H1 (cell line): ENCODE measurements around the gene RASEF. TPM values are rescaled to one million over a fixed set of nuclear protein-coding genes. Genes with fewer than 3 reads are reported as not detected.

Experiments
- CTCF ChIA-PET: fragments of 300-600 bp; sonication (Branson Sonifier 250); formaldehyde crosslinking; loops from one replicate; lab custom pipeline; 2021; ENCODE audit not compliant: partially characterized antibody; lab: Charles Lee
- POLR2A ChIA-PET: fragments of 300-600 bp; sonication (Branson Sonifier 250); formaldehyde crosslinking; loops from one replicate; lab custom pipeline; 2021; ENCODE audit warnings: inconsistent platforms; ENCODE audit not compliant: partially characterized antibody; lab: Charles Lee
- DNase-seq, 2 experiments: peaks; one replicate each; pipeline versions ENCODE4 v3.0.0 to v3.0.0-alpha.2; 2010 to 2022; ENCODE audit warnings: low spot score in 2 of 2, low read depth in 1 of 2, mixed read lengths in 1 of 2
- FAIRE-seq: peaks from 2 replicates; lab custom pipeline; 2011; peaks lifted over from hg19 to GRCh38; lab: Jason Lieb, UNC
- H2AFZ ChIP-seq: 2 replicates; pipeline ENCODE4 v1.8.1; 2012; ENCODE audit warnings: low read length, inconsistent platforms
- H2AK5ac ChIP-seq: 2 replicates; pipeline ENCODE4 v1.6.1; 2013; ENCODE audit warnings: low read depth, low read length
- H2BK120ac ChIP-seq: replicated peaks from 2 replicates; pipeline ENCODE3; 2013; ENCODE audit warnings: low read depth, low read length, inconsistent platforms
- H2BK12ac ChIP-seq: 2 replicates; pipeline ENCODE4 v1.6.1; 2013; ENCODE audit warnings: low read depth, low read length
- H2BK15ac ChIP-seq: 2 replicates; pipeline ENCODE4 v1.6.1; 2013; ENCODE audit warnings: low read length
- H2BK20ac ChIP-seq: 2 replicates; pipeline ENCODE4 v1.6.1; 2013; ENCODE audit warnings: low read length
- H2BK5ac ChIP-seq: 2 replicates; pipeline ENCODE4 v1.6.1; 2013; ENCODE audit warnings: low read depth, low read length
- H3K14ac ChIP-seq: 2 replicates; pipeline ENCODE4 v1.6.1; 2013; ENCODE audit warnings: inconsistent platforms; ENCODE audit not compliant: insufficient read length
- H3K18ac ChIP-seq: 2 replicates; pipeline ENCODE4 v1.6.1; 2013; ENCODE audit warnings: low read length; ENCODE audit errors: extremely low read depth
- H3K23ac ChIP-seq: 2 replicates; pipeline ENCODE4 v1.6.1; 2013; ENCODE audit warnings: inconsistent platforms; ENCODE audit not compliant: insufficient read length
- H3K23me2 ChIP-seq: 2 replicates; pipeline ENCODE4 v1.6.1; 2013; ENCODE audit warnings: low read depth, low read length
- H3K27ac ChIP-seq: 2 replicates; pipeline ENCODE4 v1.6.1; 2011; ENCODE audit warnings: low read depth, low read length, inconsistent platforms
- H3K27me3 ChIP-seq, 4 experiments: replicated peaks in 1 of 4; 1 replicate in 1 of 4; 2 replicates in 3 of 4; pipeline versions ENCODE4 v1.6.1 to v1.8.1; 2011 to 2013; ENCODE audit warnings: low read length in 3 of 4, mild to moderate bottlenecking in 3 of 4, inconsistent platforms in 2 of 4, mixed read lengths in 2 of 4, moderate library complexity in 1 of 4; ENCODE audit not compliant: control insufficient read depth in 3 of 4, insufficient read depth in 3 of 4; ENCODE audit errors: extremely low read depth in 1 of 4
- H3K36me3 ChIP-seq, 4 experiments: 2 replicates each; pipeline versions ENCODE4 v1.6.1 to v1.8.1; 2011 to 2013; ENCODE audit warnings: mild to moderate bottlenecking in 4 of 4, low read length in 3 of 4, moderate library complexity in 2 of 4, control low read depth in 1 of 4, inconsistent platforms in 1 of 4; ENCODE audit not compliant: insufficient read depth in 4 of 4, control insufficient read depth in 2 of 4
- H3K4ac ChIP-seq: replicated peaks from 2 replicates; pipeline ENCODE3; 2013; ENCODE audit warnings: low read length, low read depth, mixed read lengths, inconsistent platforms; ENCODE audit not compliant: insufficient read length
- H3K4me1 ChIP-seq, 4 experiments: replicated peaks in 1 of 4; 1 replicate in 1 of 4; 2 replicates in 3 of 4; pipeline versions ENCODE4 v1.6.1 to v1.8.1; 2011 to 2013; ENCODE audit warnings: low read length in 3 of 4, inconsistent platforms in 2 of 4, mixed read lengths in 1 of 4; ENCODE audit not compliant: insufficient read depth in 4 of 4, control insufficient read depth in 3 of 4
- H3K4me2 ChIP-seq, 2 experiments: 2 replicates each; pipeline versions ENCODE4 v1.6.1 to v1.8.1; 2011 to 2013; ENCODE audit warnings: low read depth in 2 of 2, low read length in 2 of 2, control low read depth in 1 of 2, inconsistent platforms in 1 of 2, mild to moderate bottlenecking in 1 of 2; ENCODE audit not compliant: insufficient read depth in 1 of 2
- H3K4me3 ChIP-seq, 4 experiments: fragments of 200-600, 300-600 bp in 1 of 4; sonication (generic), shearing (Covaris generic), sonication (Bioruptor Twin) in 1 of 4; 2 replicates each; pipeline versions ENCODE4 v1.5.1 to v1.8.1; 2011 to 2016; ENCODE audit warnings: low read length in 4 of 4, low read depth in 3 of 4, control low read depth in 2 of 4, inconsistent platforms in 2 of 4, mild to moderate bottlenecking in 2 of 4, mixed read lengths in 1 of 4, moderate library complexity in 1 of 4; ENCODE audit not compliant: insufficient read depth in 2 of 4; ENCODE audit errors: extremely low read depth in 1 of 4
- H3K56ac ChIP-seq: replicated peaks from 2 replicates; pipeline ENCODE3; 2013; ENCODE audit warnings: low read depth, mild to moderate bottlenecking, mixed read lengths, low read length, inconsistent platforms; ENCODE audit not compliant: insufficient read length
- H3K79me1 ChIP-seq: 2 replicates; pipeline ENCODE4 v1.6.1; 2013; ENCODE audit warnings: low read depth, low read length, control low read depth
- H3K79me2 ChIP-seq, 2 experiments: 2 replicates each; pipeline versions ENCODE4 v1.6.1 to v1.8.1; 2012 to 2013; ENCODE audit warnings: low read length in 2 of 2, mild to moderate bottlenecking in 2 of 2, inconsistent platforms in 1 of 2; ENCODE audit not compliant: insufficient read depth in 2 of 2, control insufficient read depth in 1 of 2
- H3K9ac ChIP-seq, 4 experiments: replicated peaks in 1 of 4; 1 replicate in 1 of 4; 2 replicates in 3 of 4; pipeline versions ENCODE4 v1.6.1 to v1.8.1; 2011 to 2013; ENCODE audit warnings: low read depth in 3 of 4, low read length in 3 of 4, control low read depth in 2 of 4, mild to moderate bottlenecking in 2 of 4, moderate library complexity in 2 of 4, inconsistent platforms in 1 of 4; ENCODE audit errors: extremely low read depth in 1 of 4
- H3K9me3 ChIP-seq, 2 experiments: 2 replicates each; pipeline versions ENCODE4 v1.6.1 to v1.8.1; 2012 to 2013; ENCODE audit warnings: mild to moderate bottlenecking in 2 of 2, moderate library complexity in 2 of 2, control low read depth in 1 of 2, inconsistent platforms in 1 of 2, low read depth in 1 of 2, low read length in 1 of 2, mixed read lengths in 1 of 2; ENCODE audit not compliant: insufficient read depth in 2 of 2
- H4K20me1 ChIP-seq, 2 experiments: replicated peaks in 1 of 2; 2 replicates each; pipeline versions ENCODE3 to v1.8.1; 2011 to 2013; ENCODE audit warnings: inconsistent platforms in 2 of 2, low read length in 2 of 2, mild to moderate bottlenecking in 1 of 2; ENCODE audit not compliant: insufficient read depth in 2 of 2, control insufficient read depth in 1 of 2
- H4K5ac ChIP-seq: 2 replicates; pipeline ENCODE4 v1.6.1; 2013; ENCODE audit warnings: low read length, low read depth, mixed read lengths, inconsistent platforms; ENCODE audit not compliant: insufficient read length
- H4K8ac ChIP-seq: 2 replicates; pipeline ENCODE4 v1.8.0; 2013; ENCODE audit warnings: mild to moderate bottlenecking, moderate library complexity, low read length, inconsistent platforms; ENCODE audit not compliant: insufficient read depth; ENCODE audit errors: extremely low read depth
- H4K91ac ChIP-seq: replicated peaks from 2 replicates; pipeline ENCODE3; 2013; ENCODE audit warnings: low read length, mixed read lengths, inconsistent platforms; ENCODE audit not compliant: insufficient read length
- RBBP5 ChIP-seq: IDR thresholded peaks from 2 replicates; pipeline ENCODE4 v1.7.1; 2012; ENCODE audit warnings: low read depth, mild to moderate bottlenecking, inconsistent platforms, low read length, moderate library complexity, borderline replicate concordance
- WGBS, 2 experiments: shearing (Covaris generic) in 1 of 2; methylation state at CpG; one replicate each; pipeline versions ENCODE4 v1.1.6 to v1.1.7; 2013 to 2015; ENCODE audit warnings: low lambda C conversion rate in 2 of 2, mixed read lengths in 2 of 2, inconsistent platforms in 1 of 2, low coverage in 1 of 2, missing lambda C conversion rate in 1 of 2; ENCODE audit not compliant: insufficient replicate concordance in 2 of 2, insufficient coverage in 1 of 2, insufficient read length in 1 of 2; ENCODE audit errors: extremely low coverage in 1 of 2, missing lambda C conversion rate in 1 of 2; 5-methylcytosine and 5-hydroxymethylcytosine counted together
- polyA plus RNA-seq, 7 experiments: library from polyadenylated mRNA; depleted of rRNA in 3 of 7; stranded (reverse) in 5 of 7; unstranded in 2 of 7; fragments of >200 nt in 5 of 7; fragments of 200-250 nt in 2 of 7; gene quantifications; 1 replicate in 5 of 7; 2 replicates in 1 of 7; 4 replicates in 1 of 7; pipeline versions ENCODE4 v1.2.1 to v1.2.3, GENCODE V29; 2011 to 2013; ENCODE audit warnings: missing spikeins in 2 of 7, mixed read lengths in 2 of 7
- total RNA-seq: library from RNA; stranded (reverse); fragmentation: NEBNext Ultra II Directional; extraction: Animal tissue kit (Norgen Biotek cat#: 25700); gene quantifications from 2 replicates; pipeline ENCODE4 v1.2.1, GENCODE V29; 2021

The RASEF gene
- total and polyA plus RNA-seq, 2 of the 8 experiments (the other 6 are each of a cell fraction or from before 2014, with no cell fraction given), result 1.1 to 4.6 TPM

DNA sequence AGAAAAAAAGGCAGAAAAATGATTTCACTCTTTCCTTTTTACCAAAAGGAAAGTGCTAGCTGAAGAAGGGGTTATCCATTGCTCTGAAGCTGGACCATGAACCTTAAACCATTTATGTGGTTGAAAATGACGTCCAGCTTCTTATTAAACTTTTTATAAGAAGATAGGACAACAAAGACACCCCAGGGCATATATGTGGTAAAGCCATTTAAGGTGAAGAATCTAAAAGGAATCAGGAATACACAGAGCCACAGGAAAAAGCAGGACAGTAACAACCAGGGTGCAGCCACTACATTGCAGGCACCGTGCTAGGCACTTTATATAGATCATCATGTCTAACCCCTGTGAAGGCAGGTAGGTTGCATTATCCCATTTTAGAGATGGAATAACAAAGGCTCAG, 42.1 kb downstream of the RASEF start:
- Histone ChIP-seq H3K9me3 (0 out of 4 replicates have a peak, but pooled peaks cover 0 to 2% of the 10 kb centered on the region in 2 experiments), H3K79me2 (no peaks in the 10 kb centered on the region), H2BK120ac (no peak overlapping the region), H3K4me1 (no peaks in the 10 kb centered on the region), H3K4me2 (no peak overlapping the region), H3K79me1 (no peaks in the 10 kb centered on the region), H2BK15ac (no peak overlapping the region), H4K8ac (no peak overlapping the region), H3K18ac (no peak overlapping the region), H4K5ac (no peak overlapping the region), H3K27ac (no peak overlapping the region), H4K91ac (no peak overlapping the region), H3K23me2 (no peaks in the 10 kb centered on the region), H2BK20ac (no peak overlapping the region), H2BK12ac (no peak overlapping the region), H2AK5ac (no peak overlapping the region), H2AFZ (no peak overlapping the region), H3K4ac (no peak overlapping the region), H4K20me1 (no peaks in the 10 kb centered on the region), H3K56ac (no peak overlapping the region), H3K36me3 (no peaks in the 10 kb centered on the region), H3K9ac (no peak overlapping the region), H3K27me3 (no peaks in the 10 kb centered on the region), H2BK5ac (no peak overlapping the region), H3K23ac (no peak overlapping the region), H3K14ac (no peak overlapping the region), H3K4me3 (no peak overlapping the region)
- 91% methylated on average over 2 of the region's 2 CpGs; no CpG with 5 or more reads in 1 of the 2 experiments for WGBS, 2 experiments
- POLR2A ChIA-PET, result no interaction called here
- no peak for DNase-seq
- no peak for TF ChIP-seq RBBP5
- CTCF ChIA-PET, result interaction anchor here (1.1 kb wide), 1 partner anchor 257 kb away, joined by 3 read pairs; no protein-coding TSS in a partner anchor
- FAIRE-seq, result no peak
